HUDEP-2 (cell line): ENCODE results near the gene LCNL1.

Experiments
- DNase-seq, 76 experiments: peaks; one replicate each; lab custom pipeline; 2025; ENCODE audit not compliant: unreplicated experiment in 76 of 76; lab: John Stamatoyannopoulos, UW

Gene LCNL1

DNA sequence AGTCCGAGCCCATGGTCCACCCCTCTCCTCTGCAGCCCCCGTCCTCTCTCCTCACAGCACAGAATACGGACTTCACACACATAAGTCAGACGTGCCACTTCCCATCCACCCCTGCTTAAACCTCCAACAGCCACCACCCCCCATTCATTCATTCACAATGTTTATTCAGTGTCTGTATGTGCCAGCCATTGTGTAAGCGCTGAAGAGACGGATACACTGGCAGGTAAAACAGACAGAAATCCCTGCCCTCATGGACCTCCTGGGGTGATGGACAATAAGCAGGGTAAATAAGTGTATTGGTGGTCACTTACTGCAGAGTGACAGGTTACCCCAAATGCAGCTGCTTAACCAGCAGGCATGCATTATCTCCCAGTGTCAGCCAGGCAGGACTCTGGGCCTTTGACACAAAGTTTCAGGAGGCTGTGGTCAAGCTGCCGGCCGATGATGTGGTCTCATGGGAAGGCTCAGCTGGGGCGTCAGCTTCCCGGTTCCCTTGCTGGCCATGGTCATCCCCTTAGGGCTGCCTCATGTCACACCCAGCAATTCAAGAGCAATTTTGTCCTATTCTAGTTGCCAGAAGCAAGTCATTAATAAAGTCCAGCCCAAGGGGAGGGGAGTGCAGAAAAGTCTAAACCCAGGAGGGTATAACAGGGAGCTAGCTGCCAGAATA, 7.6 kb downstream of the LCNL1 start:
- no peak for DNase-seq

DNA sequence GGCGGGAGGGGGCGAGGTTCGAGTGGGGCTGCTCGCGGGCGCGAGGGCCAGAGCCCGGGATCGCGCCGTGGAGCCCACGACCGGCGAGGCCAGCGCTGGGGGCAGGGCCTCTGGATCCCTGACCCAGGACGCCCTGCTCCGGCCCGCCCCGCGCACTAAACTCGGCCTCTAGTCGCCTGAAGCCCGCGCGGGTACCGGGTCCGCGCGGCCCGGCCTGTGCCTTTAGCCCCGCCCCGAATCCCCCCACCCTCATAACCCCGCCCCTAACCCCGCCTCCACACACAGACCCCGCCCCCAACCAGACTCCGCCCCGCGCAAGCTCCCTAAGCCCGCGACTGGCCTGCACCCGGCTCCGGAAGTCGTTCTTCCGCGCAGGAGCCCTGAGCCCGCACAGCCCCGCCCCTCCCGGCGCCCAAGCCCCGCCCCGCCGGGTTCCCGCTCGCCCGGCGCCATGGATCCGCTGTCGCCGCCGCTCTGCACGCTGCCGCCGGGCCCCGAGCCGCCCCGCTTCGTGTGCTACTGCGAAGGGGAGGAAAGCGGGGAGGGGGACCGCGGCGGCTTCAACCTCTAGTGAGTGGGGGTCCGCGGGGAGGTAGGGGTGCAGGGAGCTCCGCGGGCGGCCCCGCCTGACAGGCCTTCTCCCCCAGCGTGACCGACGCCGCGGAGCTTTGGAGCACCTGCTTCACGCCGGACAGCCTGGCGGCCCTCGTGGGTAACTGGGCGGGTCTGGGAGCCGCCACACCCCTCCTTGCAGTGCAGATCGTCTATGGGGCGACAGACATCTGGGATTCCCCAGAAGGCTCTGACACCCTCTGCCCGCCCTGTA, 9.4 kb downstream of the LCNL1 start, which contains the start of gene PAXX:
TSS of gene PAXX (plus strand) at position 430 of the 826 bp plus-strand sequence. CDS start at position 452, 22 bp downstream.
- DNase-seq = peak in 74 of 76 experiments; percentile 24 to 94 (median 82)

DNA sequence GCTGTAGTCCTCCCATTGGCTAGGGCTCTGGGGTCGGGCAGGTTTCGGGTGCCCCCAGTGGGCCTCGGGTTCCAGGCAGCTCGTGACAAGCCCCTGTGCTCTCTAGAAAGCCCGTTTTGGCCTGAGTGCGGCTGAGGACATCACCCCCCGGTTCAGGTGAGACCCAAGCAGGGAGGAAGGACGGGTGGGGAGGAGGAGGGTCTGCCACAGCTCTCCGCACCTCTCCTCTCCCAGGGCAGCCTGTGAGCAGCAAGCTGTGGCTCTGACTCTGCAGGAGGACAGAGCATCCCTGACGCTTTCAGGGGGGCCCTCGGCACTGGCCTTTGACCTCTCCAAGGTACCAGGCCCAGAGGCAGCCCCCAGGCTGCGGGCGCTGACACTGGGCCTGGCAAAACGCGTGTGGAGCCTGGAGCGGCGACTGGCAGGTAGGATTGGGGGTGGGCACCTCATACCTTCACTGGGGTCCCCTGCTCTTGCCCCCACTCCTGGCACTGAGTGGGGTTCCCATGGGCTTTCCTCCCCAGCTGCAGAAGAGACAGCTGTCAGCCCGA, 10.1 kb downstream of the LCNL1 start:
- no peak for DNase-seq

DNA sequence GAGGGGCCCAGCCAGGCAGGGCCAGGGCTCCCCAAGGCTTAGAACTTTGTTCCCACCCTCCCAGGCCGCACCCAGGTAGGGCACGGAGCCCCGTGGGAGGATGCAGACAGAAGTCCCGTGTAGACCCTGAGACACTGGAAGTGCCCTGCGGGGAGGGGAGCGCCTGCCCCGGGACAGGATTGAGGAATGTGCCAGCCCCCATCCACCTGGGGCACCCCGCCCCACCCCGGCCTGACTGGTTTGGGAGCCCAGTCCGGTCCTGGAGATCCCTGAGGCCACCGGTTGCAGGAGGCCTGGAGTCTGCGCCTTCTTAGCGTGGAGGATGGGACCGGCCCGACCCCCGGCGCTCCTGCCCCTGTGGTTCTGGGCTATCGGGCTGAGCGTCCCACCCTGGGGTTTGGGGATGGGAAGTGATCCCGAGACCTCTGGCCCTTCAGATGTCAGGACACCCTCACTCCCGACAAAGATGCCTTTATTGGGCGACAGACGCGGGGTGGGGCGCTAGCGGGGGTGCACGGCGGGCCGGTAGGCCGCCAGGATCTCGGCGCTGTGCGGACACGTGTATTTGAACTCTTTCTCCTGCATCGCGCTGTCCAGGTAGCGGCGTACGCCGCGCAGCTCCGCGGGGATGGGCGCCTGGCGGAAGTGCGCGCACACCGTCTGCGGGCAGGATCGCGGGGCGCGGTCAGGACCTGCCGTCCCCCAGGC, 11.5 kb downstream of the LCNL1 start:
- DNase-seq = no peak

DNA sequence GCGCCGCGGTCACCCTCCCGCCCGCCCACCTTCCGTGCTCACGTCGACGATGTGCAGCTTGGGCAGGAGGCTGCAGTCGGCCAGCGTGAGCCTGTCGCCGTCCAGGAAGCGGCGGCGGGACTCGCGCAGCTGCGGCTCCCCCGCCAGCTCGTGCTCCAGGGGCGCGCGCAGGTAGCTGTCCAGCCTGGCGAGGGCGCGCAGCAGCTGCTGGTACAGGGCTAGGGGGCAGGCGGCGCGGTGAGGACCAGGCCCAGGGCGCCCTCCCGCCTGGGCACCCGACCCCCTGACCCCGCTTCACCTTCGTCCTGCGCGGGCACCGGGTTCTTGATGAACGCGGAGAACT, 12.1 kb downstream of the LCNL1 start:
- no peak for DNase-seq

DNA sequence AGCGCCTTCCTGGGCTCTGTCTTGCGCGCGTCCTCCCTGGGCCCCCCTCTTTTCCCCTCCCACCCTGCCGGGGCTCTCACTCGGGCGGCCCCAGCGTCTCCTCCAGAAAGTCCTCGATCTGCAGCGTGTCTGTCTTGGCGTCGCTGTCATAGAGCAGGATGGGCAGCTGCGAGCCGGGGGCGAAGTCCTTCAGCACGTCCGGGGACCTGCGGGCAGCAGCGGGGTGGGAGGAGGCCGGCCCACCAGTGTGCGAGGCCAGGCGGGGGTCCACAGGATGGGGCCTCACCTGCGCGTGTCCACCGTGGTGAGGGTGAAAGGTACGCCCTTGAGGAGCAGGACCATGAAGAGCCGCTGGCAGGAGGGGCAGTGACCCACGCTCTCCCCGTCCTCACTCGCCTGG, 12.6 kb downstream of the LCNL1 start:
- DNase-seq = no peak

DNA sequence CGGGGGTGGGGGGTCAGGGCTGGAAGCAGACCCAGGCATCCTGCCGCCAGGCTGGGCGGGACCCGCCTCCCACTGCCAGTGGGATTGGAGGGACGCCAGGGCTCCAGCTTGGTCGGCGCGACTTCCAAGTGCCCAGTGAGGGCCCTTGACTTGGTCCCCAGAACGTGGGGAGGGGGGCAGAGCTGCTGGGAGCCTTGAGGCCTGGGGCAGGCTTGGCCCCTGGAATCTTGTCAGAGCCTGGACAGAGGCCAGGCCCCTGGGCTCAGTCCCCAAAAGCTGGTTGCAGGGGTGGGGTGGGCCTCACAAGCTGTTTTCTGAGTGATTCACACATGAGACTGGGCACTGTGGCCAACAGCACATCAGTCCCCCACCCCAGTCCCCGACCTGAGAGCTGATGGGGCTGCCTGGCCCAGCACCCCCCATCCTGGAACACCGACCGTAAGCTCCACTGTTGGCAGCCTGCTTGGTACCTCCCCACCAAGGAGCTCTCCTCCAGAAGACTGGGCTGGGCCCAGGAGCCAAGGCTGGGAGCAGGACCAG, 13.0 kb downstream of the LCNL1 start:
- DNase-seq = peak in 33 of 76 experiments; percentile 8 to 59 (median 27)

DNA sequence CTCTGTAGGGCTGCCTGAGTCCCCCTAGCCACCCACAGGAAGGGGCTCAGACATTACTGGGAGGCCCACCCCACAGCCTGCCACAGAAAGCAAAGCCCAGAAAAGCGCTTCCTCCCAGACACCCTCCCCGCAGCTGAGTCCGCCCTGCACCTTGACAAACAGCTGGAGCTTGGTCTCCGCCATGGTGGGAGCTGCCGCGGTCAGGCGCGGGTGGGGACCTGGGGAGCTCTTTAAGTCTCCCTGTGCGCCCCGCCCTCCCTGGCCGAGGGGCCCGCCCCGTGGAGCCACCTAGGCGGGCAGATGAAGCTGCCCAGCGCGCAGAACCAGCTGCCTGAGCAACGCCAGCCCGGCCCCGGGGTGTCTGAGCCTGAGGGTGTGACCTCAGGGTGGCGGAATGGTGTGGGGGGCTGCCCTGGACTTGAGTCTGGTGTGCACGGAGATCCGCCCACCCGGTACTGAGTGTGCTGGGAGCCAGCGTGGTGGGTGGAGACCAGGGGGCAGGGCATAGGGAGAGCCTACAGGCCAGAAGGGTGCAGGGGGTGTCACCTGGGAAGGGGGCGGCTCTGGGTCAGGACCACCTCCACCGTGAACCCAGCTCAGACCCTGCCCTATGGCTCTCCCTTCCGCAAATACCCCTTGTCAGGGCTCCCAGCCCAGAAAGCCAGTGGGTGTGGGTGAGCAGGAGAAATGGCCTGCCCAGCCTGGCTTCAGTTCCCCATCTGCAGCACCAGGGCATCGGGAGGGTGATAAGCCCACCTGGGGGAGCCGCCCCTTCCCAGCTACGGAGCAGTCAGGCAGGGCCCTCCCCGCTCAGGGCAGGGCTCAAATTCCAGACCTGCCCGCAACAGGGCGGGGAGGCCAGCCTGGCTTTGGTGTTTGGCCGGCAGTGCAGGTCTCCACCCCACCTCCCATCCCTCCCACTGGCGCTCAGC, 13.8 kb downstream of the LCNL1 start, which contains the start of gene CLIC3:
TSS of gene CLIC3 (minus strand) at position 208 of the 932 bp plus-strand sequence. CDS start at position 183, 25 bp downstream.
- peak in 40 of 76 experiments; percentile 10 to 56 (median 30) for DNase-seq

DNA sequence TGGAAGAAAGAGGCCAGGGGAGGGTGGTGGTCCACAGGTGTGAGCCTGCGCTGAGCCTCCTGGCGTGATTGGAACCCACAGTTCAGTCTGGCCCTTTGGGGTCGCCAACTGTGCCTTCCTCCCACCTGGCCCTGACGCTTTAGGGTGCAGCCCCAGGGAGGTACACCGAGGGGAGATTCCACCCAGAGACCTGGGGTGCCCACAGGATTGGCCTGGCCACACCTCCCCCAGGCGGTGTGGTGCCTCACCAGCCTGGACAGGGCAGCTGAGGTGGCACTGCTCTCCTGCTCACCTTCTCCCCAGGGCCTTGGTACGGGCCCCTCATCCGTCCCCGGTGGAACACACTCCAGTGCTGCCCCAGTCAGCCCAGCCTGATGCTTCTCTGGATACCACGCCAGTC, 14.6 kb downstream of the LCNL1 start:
- no peak for DNase-seq

DNA sequence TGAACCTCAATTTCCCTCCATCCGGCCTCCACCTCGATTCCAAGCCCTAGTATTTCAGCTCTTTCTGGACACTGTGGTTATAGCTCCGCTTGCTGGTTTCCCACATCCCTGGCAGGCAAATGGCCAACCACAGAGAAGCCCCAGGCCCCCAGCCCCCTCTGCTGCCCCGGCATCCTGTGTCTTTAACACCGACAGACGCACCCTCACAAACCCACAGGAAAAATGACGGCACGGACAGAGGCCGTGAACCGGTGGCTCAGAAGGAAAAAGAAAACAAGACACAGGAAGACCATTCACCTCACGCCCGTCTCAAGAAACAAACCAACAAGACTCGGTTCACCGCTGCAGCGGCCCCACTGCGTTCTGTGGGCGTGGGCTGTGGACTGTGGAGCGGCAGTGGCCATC, 15.0 kb downstream of the LCNL1 start:
- no peak for DNase-seq

DNA sequence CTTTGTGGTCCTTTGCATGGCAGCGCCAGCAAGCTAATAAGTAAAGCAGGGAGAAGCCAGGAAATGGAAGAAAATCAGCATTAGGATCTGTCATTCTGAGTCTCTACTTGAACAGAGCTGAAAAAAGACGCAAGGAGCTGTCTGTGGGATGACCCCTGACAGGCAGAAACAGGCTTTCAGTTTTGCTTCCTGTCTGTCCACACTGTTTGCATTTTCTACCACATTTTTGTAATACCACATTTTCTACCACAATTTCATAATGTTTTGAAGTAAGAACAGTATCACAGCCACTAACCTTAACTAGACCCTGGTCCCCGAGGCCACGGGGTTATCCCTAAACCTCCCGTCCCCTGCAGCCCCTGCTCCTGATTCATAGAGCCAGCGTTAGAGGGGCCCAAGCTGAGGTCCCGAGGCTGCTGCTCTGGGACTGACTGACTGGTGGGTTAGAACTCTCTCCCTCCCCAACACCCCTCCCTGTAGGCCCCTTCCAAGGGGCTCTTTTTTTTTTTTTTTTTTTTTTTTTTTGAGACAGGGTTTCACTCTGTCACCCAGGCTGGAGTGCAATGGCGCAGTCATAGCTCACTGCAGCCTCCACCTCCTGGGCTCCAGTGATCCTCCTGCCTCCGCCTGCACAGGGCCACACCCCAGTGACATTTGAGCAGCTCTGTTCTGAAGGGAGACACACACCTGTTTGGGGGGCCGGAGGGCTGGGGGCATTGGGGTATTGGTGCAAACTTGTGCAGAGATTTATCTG, 17.6 kb downstream of the LCNL1 start:
- no peak for DNase-seq

DNA sequence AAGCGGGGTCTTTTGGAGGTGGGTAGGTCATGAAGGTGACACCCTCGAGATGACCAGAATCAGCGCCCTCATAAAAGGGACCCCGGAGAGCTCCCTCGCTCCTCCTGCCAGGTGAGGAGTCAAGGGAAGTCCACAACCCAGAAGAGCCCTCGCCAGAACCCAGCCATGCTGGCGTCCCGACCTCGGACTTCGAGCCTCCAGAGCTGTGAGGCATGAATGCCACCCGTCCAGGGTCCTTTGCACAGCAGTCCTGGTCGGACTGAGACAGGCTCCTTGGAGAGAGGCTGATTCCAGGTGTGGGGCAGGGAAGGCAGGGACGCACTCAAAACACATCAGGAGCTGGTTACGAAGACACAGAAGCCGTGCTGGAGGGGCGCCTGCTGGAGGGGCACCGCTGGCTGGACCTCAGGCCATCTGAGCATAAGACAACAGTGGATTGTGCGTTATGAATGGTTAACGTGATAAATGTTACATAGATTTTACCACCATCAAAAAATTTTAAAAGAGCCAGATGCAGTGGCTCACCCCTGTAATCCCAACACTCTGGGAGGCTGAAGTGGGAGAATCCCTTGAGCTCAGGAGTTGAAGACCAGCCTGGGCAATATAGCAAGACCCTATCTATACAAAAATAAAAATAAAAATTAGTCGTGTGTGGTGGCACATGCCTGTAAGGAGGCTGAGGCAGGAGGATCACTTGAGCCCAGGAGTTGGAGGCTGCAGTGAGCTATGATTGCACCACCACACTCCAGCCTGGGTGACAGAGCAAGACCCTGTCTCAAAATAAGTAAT, 19.3 kb downstream of the LCNL1 start:
- no peak for DNase-seq

DNA sequence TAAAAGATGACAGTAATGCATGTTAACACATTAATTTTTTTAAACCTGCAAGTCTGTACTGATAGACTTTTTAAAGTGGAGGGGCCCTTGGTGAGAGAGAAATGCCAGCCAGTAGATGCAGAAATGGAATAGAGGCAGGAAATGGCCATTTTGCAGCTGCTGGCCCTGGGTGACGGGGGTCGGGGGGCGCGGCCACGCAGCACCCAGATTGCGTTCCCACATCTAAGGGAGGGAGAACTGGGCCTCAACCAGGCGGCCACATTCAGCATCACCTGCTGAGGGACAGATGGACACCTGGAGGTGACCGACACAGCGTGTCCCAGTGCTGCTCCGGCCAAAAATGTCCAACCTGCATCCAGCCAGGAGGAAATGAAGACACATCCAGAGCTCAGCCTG, 19.9 kb downstream of the LCNL1 start:
- DNase-seq = no peak

DNA sequence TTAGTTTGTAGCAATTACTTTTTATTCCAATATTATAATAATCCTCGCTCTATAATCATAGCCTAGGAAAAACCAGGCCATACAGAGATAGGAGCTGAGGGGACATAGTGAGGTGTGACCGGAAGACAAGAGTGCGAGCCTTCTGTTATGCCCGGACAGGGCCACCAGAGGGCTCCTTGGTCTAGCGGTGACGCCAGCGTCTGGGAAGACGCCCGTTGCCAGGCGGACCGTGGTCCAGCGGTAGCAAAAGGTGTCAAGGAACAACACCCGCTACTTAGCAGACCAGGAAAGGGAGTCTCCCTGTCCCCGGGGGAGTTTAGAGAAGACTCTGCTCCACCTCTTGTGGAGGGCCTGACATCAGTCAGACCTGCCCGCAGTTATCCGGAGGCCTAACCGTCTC, 21.5 kb downstream of the LCNL1 start:
- peak in 20 of 76 experiments; percentile 15 to 48 (median 26) for DNase-seq

DNA sequence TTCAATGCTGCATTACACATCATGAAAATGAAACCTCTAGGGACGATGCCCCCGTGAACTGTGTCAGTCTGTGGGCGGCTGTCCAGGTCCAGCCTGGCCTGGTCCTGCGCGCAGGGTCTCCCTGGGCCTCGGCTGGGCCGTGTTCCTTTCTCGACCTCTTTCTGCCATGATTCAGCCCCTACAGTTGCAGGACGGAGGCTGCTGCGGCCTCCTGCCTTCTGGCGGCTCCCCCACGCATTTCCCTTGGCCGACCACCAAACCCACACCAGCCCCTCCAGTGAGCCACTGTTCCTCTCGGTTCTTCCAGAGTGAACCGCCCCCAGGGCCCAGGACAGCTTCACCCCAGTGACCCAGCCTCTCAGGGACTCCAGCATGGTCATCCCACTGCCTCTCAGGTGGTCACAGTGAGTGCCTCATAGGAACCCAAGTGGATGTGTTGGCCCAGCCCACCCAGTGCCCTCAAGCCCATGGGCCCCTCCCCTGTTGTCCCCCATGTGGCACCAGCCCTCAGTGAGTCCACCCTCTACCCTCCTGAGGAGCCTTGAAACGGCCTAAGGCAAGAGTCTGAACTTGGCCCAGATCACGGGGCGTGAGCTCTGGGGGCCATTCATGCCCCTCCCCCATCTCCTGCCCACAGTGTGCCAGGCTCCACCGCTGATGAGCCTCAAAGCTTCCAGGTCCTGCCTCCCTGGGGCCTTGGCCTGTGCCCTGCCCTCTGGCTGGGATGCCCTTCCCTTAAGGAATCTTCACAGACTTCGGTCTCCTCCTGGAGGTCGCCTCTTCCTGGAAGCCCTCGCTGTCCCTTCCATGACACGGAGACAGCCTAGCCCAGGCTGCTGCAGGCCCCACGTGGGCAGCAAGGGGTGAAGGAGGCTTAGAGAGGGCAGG, 23.6 kb downstream of the LCNL1 start:
- DNase-seq = no peak

DNA sequence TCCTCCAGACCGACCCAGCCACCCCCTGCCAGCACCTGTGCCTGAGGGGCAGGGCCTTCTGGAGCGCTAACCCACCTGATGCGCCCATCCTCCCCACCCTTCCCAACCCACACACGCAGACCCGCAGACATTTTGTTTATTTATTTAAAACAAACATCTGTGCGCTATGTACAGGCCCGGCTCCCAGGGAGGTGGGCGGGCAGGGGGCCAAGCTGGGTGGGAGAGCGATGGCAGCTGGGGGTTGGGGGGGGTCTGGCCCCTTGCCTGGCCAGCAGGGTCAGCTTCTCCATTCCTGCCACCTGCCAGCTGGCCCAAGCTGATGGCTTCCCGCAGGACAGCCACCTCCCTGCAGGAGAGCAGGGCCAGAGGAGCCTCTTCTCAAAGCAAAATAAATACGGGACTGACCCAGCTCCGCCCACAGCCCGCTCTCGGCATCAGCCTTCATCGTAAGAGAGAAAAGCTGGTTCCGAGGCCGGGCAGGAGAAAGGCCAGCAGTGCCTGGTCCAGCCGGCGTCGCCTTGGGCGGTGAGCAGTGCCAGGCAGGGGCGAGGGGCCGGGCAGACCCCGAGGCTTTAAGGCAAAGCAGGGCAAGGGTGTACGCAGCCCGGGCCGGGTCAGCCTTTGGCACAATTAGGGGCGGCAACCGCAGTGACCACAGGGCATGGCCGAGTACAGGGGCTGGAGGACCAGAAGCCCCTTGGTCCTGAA, 24.5 kb downstream of the LCNL1 start:
- no peak for DNase-seq
